Ectodermal cell (in vitro differentiated cells): Measurements from ENCODE around the gene ASPG.

ENCODE experiments used
- H3K27ac ChIP-seq: 2 replicates; pipeline ENCODE4 v1.7.0; 2013; ENCODE audit warnings: mild to moderate bottlenecking, low read depth, low read length; ENCODE audit not compliant: insufficient read depth, poor library complexity, severe bottlenecking
- H3K27me3 ChIP-seq: 2 replicates; pipeline ENCODE4 v1.7.0; 2013; ENCODE audit warnings: mild to moderate bottlenecking, low read length; ENCODE audit not compliant: insufficient read depth, control insufficient read depth, poor library complexity, severe bottlenecking
- H3K36me3 ChIP-seq: one replicate; pipeline ENCODE4 v1.7.0; 2013; ENCODE audit warnings: low read length; ENCODE audit not compliant: control insufficient read depth, insufficient read depth
- H3K4me1 ChIP-seq: one replicate; pipeline ENCODE4 v1.7.0; 2013; ENCODE audit warnings: low read length; ENCODE audit not compliant: control insufficient read depth, insufficient read depth
- H3K4me3 ChIP-seq: 2 replicates; pipeline ENCODE4 v1.7.0; 2013; ENCODE audit warnings: low read depth, low read length, control low read depth; ENCODE audit not compliant: insufficient read depth
- H3K9me3 ChIP-seq: 2 replicates; pipeline ENCODE4 v1.7.0; 2013; ENCODE audit warnings: mild to moderate bottlenecking, low read length, moderate library complexity; ENCODE audit not compliant: control insufficient read depth
- WGBS, 2 experiments: methylation state at CpG; one replicate each; pipeline ENCODE4 v1.1.7; 2013; ENCODE audit warnings: missing lambda C conversion rate in 2 of 2; 5-methylcytosine and 5-hydroxymethylcytosine counted together

The ASPG gene

DNA sequence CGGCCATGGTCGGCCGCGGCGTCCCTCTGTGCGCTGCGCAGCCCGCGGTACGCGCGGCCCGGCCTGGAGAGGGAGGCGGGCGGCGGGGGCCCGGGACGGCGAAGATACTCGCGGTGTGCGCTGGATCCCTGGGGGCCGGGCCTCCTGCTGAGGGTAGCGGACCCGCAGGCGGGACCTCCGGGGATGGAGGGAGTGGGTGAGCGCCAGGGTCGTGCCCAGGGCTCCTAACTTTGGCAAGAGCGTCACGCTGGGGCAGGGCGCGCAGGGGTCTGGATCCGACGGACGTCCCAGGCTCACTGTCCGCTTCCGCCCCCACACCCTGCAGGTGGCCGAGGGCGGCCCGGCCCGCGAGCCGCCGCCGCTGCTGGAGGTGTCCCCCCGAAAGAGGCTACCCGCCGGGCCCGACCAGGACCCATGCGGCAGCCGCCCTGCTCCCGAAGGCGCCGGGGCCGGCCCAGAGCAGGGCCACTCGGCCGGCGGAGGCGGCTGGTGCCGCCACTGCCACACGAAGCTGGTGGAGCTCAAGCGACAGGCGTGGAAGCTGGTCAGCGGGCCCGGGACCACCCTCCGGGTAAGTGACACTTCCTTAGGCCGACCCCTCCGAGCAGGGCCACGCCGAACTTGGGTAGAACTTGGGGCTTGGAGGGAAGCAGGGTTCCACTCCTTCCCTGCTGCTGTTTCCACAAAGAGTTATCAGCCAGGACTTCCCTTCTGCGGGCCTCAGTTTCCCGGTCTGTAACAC, 53.4 kb downstream of the ASPG start:
- H3K27me3 ChIP-seq, result peaks cover 67% of the 10 kb centered on the region
- H3K4me3 ChIP-seq, result peak overlapping the region; percentile 58
- H3K36me3 ChIP-seq, result no peaks in the 10 kb centered on the region
- peaks cover 40% of the 10 kb centered on the region for H3K4me1 ChIP-seq
- H3K9me3 ChIP-seq, result no peaks in the 10 kb centered on the region
- H3K27ac ChIP-seq, result no peak overlapping the region
- WGBS, 2 experiments, result 0% methylated on average over 73 of the region's 73 CpGs

DNA sequence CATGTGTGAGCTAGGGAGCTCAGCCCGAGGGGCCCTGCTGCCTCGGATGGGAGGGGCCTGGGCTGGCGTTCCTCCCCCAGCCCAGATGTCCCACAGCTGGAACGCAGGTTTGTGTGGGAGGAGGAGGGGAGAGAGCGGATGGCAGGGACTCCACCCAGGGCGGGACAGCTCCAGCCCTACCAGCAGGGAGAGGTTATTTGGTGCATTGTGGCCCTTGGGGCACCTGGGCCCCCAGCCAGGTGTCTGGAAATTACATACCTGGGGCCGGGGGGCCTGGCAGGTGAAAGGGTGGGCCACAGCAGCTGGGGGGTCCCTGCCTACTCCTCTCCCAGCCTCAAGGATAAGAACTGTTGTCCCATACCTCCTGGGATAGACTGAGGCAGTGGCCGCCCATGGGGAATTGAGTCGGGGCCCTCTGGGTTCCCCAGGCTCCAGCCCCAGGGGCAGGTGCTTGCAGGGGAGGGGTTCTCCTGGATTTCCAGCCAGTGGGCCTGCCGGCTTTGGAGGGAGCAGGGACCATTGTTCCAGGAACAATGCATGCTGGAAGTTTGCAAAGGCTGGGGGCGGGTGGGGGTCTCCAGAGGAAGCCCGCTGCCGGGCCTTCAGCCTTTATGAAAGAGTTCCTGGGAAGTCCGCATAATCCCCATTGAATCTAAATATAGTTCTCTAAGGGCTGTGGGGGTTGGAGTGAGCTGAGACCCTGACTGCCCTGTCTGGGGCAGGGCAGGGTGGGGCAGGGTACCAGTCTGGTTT, 54.1 kb downstream of the ASPG start:
- Histone ChIP-seq H3K27ac (no peak overlapping the region), H3K36me3 (no peaks in the 10 kb centered on the region), H3K9me3 (no peaks in the 10 kb centered on the region), H3K27me3 (peaks cover 63% of the 10 kb centered on the region), H3K4me1 (peaks cover 39% of the 10 kb centered on the region), H3K4me3 (peak overlapping the region; percentile 58)
- 3% methylated on average over 14 of the region's 14 CpGs for WGBS, 2 experiments

DNA sequence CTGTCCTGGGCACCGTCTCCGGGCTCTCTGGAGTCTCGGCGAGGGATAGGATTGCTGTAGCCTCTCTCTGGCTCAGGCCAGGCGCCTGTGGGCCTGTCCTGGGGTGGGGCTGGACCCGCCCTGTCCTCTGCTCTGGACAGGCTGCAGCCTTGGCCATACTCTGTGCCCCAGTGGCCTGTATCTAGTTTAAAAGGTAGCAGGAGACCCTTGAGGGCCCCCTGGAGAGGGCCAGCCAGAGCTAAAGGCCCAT, 54.6 kb downstream of the ASPG start:
- Histone ChIP-seq H3K36me3 (no peaks in the 10 kb centered on the region), H3K27me3 (peaks cover 59% of the 10 kb centered on the region), H3K4me1 (peaks cover 34% of the 10 kb centered on the region), H3K4me3 (no peak overlapping the region), H3K9me3 (no peaks in the 10 kb centered on the region), H3K27ac (no peak overlapping the region)
- WGBS, 2 experiments, result 16 to 18% methylated on average over 6 of the region's 6 CpGs

DNA sequence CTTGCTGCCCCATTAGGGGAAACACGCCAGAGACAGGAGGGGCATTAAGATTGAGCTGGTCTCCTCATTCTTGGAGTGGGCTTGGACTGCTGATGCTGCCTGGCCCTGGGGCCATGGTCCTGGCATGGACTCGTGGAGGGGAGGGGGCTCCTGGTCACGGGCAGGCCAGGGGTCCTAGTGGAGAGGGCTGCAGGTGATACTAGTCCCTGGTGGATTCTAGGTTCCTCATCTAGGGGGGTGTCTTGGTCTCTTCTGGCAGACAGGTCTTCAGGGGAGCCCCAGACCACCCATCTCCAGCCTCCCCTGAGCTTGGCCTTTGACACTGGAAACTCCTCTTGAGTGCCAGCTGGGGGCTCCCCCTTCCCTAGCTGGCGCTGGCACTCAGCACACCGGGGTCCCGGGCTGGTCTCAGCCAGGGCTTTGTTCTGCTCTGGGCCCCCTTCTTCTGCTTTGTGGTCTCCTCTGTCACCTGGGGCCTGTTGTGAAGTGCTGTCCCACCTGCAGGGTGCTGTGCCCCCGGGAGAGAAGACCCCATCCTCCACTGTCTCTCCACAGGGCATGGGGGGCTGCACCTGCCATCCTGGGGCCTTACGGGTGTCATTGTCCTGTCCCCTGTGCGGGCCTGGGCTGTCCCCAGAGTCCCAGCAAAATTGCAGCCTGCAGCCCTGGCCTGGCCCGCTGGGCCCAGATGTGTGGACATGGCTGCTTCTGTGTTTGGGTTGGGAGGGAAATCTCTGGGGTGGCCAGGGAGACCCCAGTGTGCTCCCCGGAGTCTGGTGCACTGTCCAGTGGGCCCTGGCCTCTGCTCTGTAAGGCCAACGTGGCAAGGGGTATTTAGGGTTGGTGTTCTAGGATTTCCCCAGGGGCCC, 55.2 kb downstream of the ASPG start:
- peaks cover 53% of the 10 kb centered on the region for H3K27me3 ChIP-seq
- H3K36me3 ChIP-seq, result no peaks in the 10 kb centered on the region
- H3K27ac ChIP-seq, result no peak overlapping the region
- WGBS, 2 experiments, result 81 to 83% methylated on average over 12 of the region's 12 CpGs
- peaks cover 29% of the 10 kb centered on the region for H3K4me1 ChIP-seq
- no peak overlapping the region for H3K4me3 ChIP-seq
- H3K9me3 ChIP-seq, result no peaks in the 10 kb centered on the region

DNA sequence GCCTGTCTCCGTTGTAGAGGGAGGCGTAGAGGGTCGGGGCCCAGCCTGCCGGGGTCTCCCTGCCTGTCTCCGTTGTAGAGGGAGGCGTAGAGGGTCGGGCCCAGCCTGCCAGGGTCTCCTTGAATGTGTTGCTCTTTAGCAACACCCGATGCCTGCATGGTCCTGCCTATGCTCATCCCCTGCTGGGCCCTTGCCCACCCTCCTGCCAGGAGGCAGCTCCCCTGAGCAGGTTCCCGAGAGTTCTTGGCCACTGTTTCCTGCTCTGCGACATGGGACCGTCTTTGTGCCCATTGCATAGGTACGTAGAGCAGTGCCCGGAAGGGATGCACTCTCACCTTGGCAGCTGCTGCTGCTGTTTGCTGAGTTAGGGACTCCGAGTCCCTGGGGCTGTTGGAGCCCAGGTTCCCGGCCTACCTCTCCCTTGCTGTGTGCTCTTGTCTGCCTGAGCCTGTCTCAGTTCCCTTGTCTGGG, 56.2 kb downstream of the ASPG start:
- Histone ChIP-seq H3K4me1 (peaks cover 26% of the 10 kb centered on the region), H3K4me3 (no peak overlapping the region), H3K9me3 (no peaks in the 10 kb centered on the region), H3K27ac (no peak overlapping the region), H3K36me3 (no peaks in the 10 kb centered on the region), H3K27me3 (peaks cover 44% of the 10 kb centered on the region)
- 90 to 93% methylated on average over 15 of the region's 15 CpGs for WGBS, 2 experiments

DNA sequence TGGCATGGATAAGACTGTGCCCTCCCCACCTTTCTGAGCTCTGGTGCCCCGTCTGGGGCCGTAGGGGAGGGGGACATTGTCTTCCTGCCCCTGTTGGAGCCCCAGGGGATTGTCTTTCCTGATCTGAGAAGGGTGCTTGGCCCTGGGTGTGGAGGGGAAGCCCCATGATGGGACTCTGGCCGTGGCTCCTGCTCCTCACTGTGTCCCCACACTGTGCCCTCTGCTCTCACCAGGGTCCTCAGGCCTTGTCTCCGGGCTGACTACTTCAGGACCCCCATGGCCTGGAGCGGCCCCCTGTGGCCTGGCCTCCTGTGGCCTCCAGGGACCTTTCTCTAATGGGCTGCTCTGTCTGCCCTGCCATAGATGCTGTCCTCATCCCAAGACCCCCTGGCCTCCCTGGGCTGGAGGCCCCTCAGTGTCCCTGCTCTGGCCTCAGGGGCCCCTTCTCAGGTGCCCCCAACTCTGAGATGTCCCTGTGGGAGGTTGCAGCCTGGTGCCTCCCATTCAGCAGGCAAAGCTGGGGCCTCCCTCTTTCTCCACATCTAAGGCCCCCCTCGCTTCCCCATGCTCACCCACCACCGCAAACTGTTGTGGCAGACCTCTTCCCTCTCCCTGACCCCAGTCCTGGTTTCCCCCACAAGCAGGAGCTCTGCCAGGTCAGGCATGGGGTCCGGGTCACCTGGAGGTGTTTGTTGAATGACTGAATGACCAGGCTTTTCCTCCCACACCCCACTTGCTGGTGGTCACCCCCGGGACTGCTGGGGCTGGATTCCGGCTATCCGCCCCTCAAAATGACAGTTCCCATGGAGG, 56.8 kb downstream of the ASPG start:
- Histone ChIP-seq H3K27ac (no peak overlapping the region), H3K4me1 (peaks cover 21% of the 10 kb centered on the region), H3K36me3 (no peaks in the 10 kb centered on the region), H3K9me3 (no peaks in the 10 kb centered on the region), H3K27me3 (peaks cover 37% of the 10 kb centered on the region), H3K4me3 (no peak overlapping the region)
- 86 to 89% methylated on average over 11 of the region's 11 CpGs for WGBS, 2 experiments

DNA sequence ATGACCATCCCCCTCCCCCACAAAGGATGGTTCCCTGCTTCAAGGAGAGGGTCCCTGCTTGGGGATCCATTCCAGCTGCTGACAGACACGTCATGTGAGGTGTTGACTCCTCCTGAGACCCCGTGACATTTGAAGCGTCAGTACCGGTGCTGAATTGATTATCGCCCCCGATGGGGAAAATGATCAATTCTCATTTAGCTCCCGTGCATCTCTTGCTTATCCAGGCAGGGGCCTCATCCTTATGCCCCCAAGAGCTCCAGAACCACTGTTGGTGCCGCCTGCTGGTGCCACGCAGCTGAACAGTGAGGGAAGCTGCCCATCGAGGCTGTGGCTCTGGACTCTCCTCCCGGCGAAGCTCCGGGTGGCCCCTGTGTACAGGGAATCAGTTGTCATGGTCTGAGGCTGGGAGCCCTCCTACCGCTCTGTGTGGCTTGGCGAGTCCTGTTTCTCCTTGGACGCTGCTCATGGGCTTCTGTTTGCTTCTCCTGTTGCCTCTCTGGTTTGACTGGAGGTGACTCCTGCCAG, 57.5 kb downstream of the ASPG start:
- peaks cover 28% of the 10 kb centered on the region for H3K4me1 ChIP-seq
- no peaks in the 10 kb centered on the region for H3K36me3 ChIP-seq
- H3K9me3 ChIP-seq, result no peaks in the 10 kb centered on the region
- H3K4me3 ChIP-seq, result no peak overlapping the region
- H3K27ac ChIP-seq, result no peak overlapping the region
- H3K27me3 ChIP-seq, result peaks cover 31% of the 10 kb centered on the region
- WGBS, 2 experiments, result 93% methylated on average over 16 of the region's 16 CpGs

DNA sequence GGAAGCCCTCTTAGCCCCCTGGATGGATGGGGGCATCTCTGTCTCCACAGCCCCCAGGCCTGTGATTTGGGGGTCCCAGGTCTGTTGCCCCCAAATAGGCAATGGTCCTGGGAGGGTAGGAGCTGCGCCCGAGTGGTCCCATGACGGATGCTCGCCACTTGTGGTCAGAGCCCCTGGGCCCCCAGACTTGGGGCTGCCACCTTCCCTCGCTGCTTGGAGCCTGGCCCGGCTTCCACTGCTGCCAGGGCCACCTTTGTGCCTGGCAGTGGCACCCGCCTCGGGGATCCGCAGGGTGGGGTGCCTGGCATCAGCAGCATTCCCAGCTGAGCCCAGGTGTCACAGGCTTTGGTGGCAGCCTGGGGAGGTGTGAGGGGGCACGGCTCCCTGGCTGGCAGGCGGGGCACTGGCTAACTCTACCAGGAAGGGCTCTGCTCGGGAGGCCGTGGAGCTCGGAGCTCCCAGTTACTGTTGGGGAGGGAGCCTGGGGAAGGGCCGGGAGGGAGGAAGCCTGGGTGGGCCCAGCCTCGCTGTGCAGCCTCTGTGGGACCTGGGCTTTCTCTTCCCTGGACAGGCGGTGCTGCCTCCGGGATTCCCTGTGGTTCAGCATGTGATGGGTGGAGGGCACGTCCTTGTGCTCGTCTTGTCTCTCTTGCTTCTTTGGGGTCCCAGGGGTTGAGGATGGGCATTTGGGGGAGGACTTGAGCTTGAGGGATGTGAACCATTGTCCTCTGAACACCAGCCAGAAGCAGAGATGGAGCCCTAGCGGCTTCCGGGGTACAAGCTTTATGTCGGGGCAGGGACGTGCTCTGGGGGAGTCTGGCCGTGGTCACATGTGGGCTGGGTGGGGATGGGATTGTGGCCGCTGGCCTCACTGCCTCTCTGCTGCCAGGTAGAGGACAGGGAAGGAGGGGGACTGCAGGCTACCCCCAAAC, 58.3 kb downstream of the ASPG start:
- 89 to 94% methylated on average over 26 of the region's 26 CpGs for WGBS, 2 experiments

DNA sequence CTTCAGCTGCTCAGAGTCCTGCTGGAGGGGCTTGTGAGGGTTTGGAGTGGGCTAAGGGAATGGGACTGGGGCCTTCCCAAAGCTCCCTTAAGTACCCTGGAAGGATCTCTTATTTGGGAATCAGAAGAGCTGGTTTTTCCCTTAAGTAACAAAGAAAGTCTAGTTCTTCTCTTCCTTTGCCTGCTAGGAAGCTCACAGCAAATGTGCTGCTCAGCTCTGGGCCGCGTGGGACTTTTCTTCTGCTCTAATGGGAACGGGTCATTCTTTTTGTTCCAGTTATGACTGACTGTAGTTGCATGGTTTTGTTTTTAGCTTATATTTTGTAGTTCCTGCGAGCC, 58.9 kb downstream of the ASPG start:
- WGBS, 2 experiments, result 91 to 95% methylated on average over 4 of the region's 4 CpGs
- peaks cover 16% of the 10 kb centered on the region for H3K27me3 ChIP-seq
- no peak overlapping the region for H3K27ac ChIP-seq
- no peaks in the 10 kb centered on the region for H3K36me3 ChIP-seq
- no peak overlapping the region for H3K4me3 ChIP-seq
- H3K4me1 ChIP-seq, result peaks cover 37% of the 10 kb centered on the region
- no peaks in the 10 kb centered on the region for H3K9me3 ChIP-seq

More for the DNA sequence above, 58.3 kb downstream of the ASPG start:
- no peaks in the 10 kb centered on the region for H3K9me3 ChIP-seq
- H3K27me3 ChIP-seq, result peaks cover 23% of the 10 kb centered on the region
- no peak overlapping the region for H3K27ac ChIP-seq
- peaks cover 35% of the 10 kb centered on the region for H3K4me1 ChIP-seq
- H3K4me3 ChIP-seq, result no peak overlapping the region
- no peaks in the 10 kb centered on the region for H3K36me3 ChIP-seq
